Endothelial cell (in vitro differentiated cells): ENCODE results near the gene DAGLA. TPM values are rescaled to one million over a fixed set of nuclear protein-coding genes. Genes with fewer than 3 reads are reported as not detected.

Source experiments
- DNase-seq: peaks from one replicate; pipeline ENCODE4 v3.0.0; 2021; ENCODE audit warnings: low spot score
- H3K27ac Mint-ChIP-seq: one replicate; pipeline ENCODE4 v1.8.0; 2021; ENCODE audit warnings: mixed read lengths, inconsistent platforms; ENCODE audit not compliant: unreplicated experiment
- H3K27me3 Mint-ChIP-seq: one replicate; pipeline ENCODE4 v1.8.0; 2021; ENCODE audit warnings: mild to moderate bottlenecking, moderate library complexity, mixed read lengths, inconsistent platforms; ENCODE audit not compliant: unreplicated experiment
- H3K36me3 Mint-ChIP-seq: one replicate; pipeline ENCODE4 v1.8.0; 2021; ENCODE audit warnings: mild to moderate bottlenecking, low read depth, mixed read lengths, inconsistent platforms; ENCODE audit not compliant: unreplicated experiment
- H3K4me1 Mint-ChIP-seq: one replicate; pipeline ENCODE4 v1.8.0; 2021; ENCODE audit warnings: mild to moderate bottlenecking, mixed read lengths, inconsistent platforms; ENCODE audit not compliant: unreplicated experiment
- H3K4me3 Mint-ChIP-seq: one replicate; pipeline ENCODE4 v1.8.0; 2021; ENCODE audit warnings: mild to moderate bottlenecking, mixed read lengths, inconsistent platforms; ENCODE audit not compliant: unreplicated experiment
- H3K9me3 Mint-ChIP-seq: one replicate; pipeline ENCODE4 v1.8.0; 2021; ENCODE audit warnings: mixed read lengths, inconsistent platforms; ENCODE audit not compliant: unreplicated experiment
- total RNA-seq: library from RNA; stranded (reverse); fragmentation: NEBNext Ultra II Directional; extraction: Animal tissue kit (Norgen Biotek cat#: 25700); gene quantifications from one replicate; pipeline ENCODE4 v1.2.1, GENCODE V29; 2021; ENCODE audit not compliant: unreplicated experiment
- TF ChIP-seq, protein P1 (sequence below): fragments of 200-600 bp; sonication (generic); IDR thresholded peaks from one replicate; pipeline ENCODE4 v1.5.0; 2021; ENCODE audit warnings: antibody characterized with exemption; ENCODE audit not compliant: unreplicated experiment

The DAGLA gene
- total RNA-seq, 1 donor from 2014 or later = 3.2 TPM

DNA sequence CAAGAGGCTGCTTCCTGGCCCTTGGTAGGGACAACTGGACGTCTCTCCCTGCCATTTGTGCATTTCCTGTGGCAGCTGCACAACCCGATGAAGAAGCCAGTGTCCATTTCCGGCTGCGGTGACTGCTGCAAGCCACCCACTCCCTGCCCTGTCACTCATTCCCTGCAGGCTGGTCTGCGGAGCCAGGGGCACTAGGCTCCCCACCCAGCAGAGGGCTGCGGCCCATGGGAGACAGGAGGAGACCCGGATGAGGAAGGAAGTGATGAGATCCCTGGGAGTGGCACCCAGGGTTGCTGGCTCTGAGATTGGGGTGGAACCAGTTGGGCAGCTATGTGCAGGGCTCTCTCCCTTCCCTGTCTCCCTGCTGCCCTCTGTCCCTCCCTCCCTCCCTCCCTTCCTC lies 62.2 kb downstream of the DAGLA start:
- H3K4me1 Mint-ChIP-seq = no peaks in the 10 kb centered on the region

DNA sequence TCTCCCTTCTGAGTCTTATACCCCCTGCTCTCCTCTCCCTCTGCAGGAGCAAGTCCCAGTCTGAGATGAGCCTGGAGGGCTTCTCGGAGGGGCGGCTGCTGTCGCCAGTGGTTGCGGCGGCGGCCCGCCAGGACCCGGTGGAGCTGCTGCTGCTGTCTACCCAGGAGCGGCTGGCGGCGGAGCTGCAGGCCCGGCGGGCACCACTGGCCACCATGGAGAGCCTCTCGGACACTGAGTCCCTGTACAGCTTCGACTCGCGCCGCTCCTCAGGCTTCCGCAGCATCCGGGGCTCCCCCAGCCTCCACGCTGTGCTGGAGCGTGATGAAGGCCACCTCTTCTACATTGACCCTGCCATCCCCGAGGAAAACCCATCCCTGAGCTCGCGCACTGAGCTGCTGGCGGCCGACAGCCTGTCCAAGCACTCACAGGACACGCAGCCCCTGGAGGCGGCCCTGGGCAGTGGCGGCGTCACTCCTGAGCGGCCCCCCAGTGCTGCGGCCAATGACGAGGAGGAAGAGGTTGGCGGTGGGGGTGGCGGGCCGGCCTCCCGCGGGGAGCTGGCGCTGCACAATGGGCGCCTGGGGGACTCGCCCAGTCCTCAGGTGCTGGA lies 63.4 kb downstream of the DAGLA start:
- H3K4me1 Mint-ChIP-seq = no peaks in the 10 kb centered on the region
- no peak for DNase-seq
- H3K9me3 Mint-ChIP-seq = no peaks in the 10 kb centered on the region
- H3K27ac Mint-ChIP-seq = no peak overlapping the region
- H3K36me3 Mint-ChIP-seq = no peaks in the 10 kb centered on the region
- H3K4me3 Mint-ChIP-seq = no peak overlapping the region
- TF ChIP-seq, protein P1, sequence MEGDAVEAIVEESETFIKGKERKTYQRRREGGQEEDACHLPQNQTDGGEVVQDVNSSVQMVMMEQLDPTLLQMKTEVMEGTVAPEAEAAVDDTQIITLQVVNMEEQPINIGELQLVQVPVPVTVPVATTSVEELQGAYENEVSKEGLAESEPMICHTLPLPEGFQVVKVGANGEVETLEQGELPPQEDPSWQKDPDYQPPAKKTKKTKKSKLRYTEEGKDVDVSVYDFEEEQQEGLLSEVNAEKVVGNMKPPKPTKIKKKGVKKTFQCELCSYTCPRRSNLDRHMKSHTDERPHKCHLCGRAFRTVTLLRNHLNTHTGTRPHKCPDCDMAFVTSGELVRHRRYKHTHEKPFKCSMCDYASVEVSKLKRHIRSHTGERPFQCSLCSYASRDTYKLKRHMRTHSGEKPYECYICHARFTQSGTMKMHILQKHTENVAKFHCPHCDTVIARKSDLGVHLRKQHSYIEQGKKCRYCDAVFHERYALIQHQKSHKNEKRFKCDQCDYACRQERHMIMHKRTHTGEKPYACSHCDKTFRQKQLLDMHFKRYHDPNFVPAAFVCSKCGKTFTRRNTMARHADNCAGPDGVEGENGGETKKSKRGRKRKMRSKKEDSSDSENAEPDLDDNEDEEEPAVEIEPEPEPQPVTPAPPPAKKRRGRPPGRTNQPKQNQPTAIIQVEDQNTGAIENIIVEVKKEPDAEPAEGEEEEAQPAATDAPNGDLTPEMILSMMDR = no peak
- peaks cover 15% of the 10 kb centered on the region for H3K27me3 Mint-ChIP-seq

More for the DNA sequence above, 62.2 kb downstream of the DAGLA start:
- no peak for DNase-seq
- H3K27me3 Mint-ChIP-seq = peaks cover 16% of the 10 kb centered on the region
- H3K9me3 Mint-ChIP-seq = no peaks in the 10 kb centered on the region
- no peak overlapping the region for H3K4me3 Mint-ChIP-seq
- TF ChIP-seq, protein P1 = no peak
- H3K36me3 Mint-ChIP-seq = no peaks in the 10 kb centered on the region
- no peak overlapping the region for H3K27ac Mint-ChIP-seq

DNA sequence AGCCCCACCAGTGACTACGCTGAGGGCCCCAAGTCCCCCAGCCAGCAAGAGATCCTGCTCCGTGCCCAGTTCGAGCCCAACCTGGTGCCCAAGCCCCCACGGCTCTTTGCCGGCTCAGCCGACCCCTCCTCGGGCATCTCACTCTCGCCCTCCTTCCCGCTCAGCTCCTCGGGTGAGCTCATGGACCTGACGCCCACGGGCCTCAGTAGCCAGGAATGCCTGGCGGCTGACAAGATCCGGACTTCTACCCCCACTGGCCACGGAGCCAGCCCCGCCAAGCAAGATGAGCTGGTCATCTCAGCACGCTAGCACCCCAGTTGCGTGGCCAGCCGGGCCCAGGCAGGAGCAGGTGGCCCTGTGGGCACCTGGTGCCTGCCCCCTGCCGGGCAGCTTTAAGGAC lies 64.0 kb downstream of the DAGLA start:
- TF ChIP-seq, protein P1 = no peak
- no peaks in the 10 kb centered on the region for H3K36me3 Mint-ChIP-seq
- H3K27ac Mint-ChIP-seq = no peak overlapping the region
- H3K9me3 Mint-ChIP-seq = no peaks in the 10 kb centered on the region
- no peak overlapping the region for H3K4me3 Mint-ChIP-seq
- DNase-seq = no peak
- peaks cover 12% of the 10 kb centered on the region for H3K27me3 Mint-ChIP-seq
- H3K4me1 Mint-ChIP-seq = no peaks in the 10 kb centered on the region

DNA sequence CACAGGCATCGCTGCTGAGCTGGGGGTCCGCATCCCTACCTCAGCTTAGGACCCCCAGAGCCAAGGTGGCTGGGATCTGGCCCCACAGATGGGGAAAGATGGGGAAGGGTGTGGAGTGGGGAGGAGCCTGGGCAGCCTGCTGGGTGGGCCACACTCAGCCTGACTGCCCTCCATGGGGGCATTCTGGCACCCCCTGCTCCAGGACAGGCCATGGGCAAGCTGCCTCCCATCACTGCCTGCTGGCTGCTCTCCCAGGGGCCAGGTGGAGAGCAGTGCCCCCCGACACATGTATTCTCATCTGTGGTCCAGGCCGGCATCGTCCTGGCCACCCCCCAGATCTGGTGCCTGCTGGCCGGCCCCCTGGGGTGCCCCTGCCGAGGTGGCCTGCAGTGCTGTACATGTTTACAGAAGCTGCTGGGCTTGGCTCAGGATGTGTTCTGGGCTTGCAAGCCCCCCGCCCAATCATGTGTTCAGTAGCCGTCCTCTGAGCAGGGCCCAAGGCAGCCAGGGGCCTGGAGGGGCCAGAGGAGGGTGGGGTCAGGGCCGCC lies 64.5 kb downstream of the DAGLA start:
- Mint-ChIP-seq H3K27ac (no peak overlapping the region), H3K9me3 (no peaks in the 10 kb centered on the region), H3K4me3 (no peak overlapping the region), H3K4me1 (peaks cover 3% of the 10 kb centered on the region), H3K27me3 (peaks cover 12% of the 10 kb centered on the region), H3K36me3 (no peaks in the 10 kb centered on the region)
- DNase-seq = no peak
- TF ChIP-seq, protein P1 = no peak

DNA sequence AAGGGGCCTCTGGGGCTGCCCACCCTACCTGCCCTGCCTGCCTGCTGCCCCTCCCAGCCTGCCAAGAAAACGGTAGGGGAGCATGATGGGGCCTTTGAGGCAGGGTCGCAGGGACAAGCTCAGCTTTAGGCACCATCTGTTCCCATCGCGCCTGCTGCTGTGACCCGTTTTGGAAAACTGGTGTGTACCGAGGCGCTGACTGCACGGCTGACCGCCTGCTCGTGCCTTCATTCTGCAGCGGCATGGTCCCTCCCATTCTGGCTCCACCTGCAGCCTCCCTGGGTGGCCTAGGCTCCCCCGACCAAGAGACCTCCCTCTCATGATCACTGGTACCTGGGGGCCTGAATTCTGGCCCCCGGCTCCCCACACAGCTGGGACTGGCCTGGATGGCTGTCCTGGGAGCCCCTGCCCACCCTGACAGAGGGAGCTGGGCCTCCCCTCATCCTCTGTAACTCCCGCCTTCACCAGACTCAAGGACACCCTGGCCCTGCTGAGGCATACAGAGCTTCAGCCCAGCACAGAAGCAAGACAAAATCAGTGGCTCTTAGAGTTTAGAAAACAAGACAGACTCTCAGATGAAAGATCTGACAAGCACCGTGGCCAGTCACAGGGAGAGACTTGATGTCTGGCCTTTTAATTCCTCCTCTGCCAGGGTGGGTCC lies 65.7 kb downstream of the DAGLA start:
- Mint-ChIP-seq H3K4me3 (no peak overlapping the region), H3K27me3 (peaks cover 12% of the 10 kb centered on the region), H3K36me3 (no peaks in the 10 kb centered on the region), H3K4me1 (peaks cover 3% of the 10 kb centered on the region), H3K27ac (no peak overlapping the region), H3K9me3 (no peaks in the 10 kb centered on the region)
- TF ChIP-seq, protein P1 = no peak
- DNase-seq = no peak
